SK-N-SH treated with all-trans-retinoic acid at 6 μM for 48 hours (cell line): ENCODE results near the gene PTPRG.

ENCODE experiments used
- RARB ChIP-seq: fragments of 250-450 bp; sonication (Bioruptor Pico); IDR thresholded peaks from 2 replicates; pipeline ENCODE4 v1.8.0; 2021; ENCODE audit warnings: mild to moderate bottlenecking, moderate library complexity
- SNAI2 ChIP-seq: fragments of 250-450 bp; sonication (Bioruptor Pico); IDR thresholded peaks from 2 replicates; pipeline ENCODE4 v1.5.0; 2020; ENCODE audit warnings: mild to moderate bottlenecking, moderate library complexity
- ZC3H10 ChIP-seq: fragments of 250-450 bp; sonication (Bioruptor Pico); IDR thresholded peaks from 2 replicates; pipeline ENCODE4 v1.5.1; 2021; ENCODE audit warnings: mild to moderate bottlenecking, moderate library complexity
- ZFP3 ChIP-seq: fragments of 250-450 bp; sonication (Bioruptor Pico); IDR thresholded peaks from 2 replicates; pipeline ENCODE4 v1.5.0; 2020; ENCODE audit warnings: mild to moderate bottlenecking, moderate library complexity
- ZFP30 ChIP-seq: fragments of 450-650 bp; formaldehyde crosslinking; IDR thresholded peaks from 2 replicates; pipeline ENCODE4 v1.5.0; 2022; ENCODE audit warnings: mild to moderate bottlenecking, moderate library complexity
- ZNF565 ChIP-seq: fragments of 450-650 bp; formaldehyde crosslinking; conservative IDR thresholded peaks from 2 replicates; pipeline ENCODE4 v1.5.0; 2020; ENCODE audit warnings: low read depth, mild to moderate bottlenecking, moderate library complexity
- ZNF70 ChIP-seq: fragments of 450-650 bp; formaldehyde crosslinking; IDR thresholded peaks from 2 replicates; pipeline ENCODE4 v1.5.0; 2020; ENCODE audit warnings: mild to moderate bottlenecking, moderate library complexity
- TF ChIP-seq, protein P1 (sequence below): fragments of 250-450 bp; sonication (Bioruptor Pico); IDR thresholded peaks from 2 replicates; pipeline ENCODE4 v1.8.0; 2020; ENCODE audit warnings: mild to moderate bottlenecking, moderate library complexity, borderline replicate concordance
- TF ChIP-seq, protein P2 (sequence below): fragments of 250-450 bp; sonication (Bioruptor Pico); IDR thresholded peaks from 2 replicates; pipeline ENCODE4 v1.5.1; 2020; ENCODE audit warnings: low read depth, mild to moderate bottlenecking, moderate library complexity

DNA sequence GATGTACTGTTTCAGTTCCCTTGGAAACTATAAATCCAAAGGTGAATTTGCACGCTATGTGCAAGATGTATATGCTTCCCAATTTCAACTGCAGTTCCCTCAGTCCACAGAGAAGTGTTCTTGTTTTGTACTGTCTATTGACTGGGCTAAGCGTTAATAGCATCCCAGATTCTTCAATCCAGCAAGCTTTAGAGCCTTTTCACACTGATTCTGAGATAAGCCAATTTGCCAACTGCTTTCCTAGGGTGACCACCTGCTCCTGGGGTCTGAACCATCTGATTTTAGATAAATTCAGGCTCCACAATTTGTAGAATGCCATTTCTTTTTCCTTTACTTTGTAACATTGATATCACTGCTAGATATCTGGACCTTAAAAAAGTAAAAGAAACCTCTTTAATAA, 340.1 kb downstream of the PTPRG start:
- TF ChIP-seq ZFP30 (no peak), ZNF70 (no peak), ZNF565 (CRISPR knock-in tag) (no peak), ZFP3 (CRISPR knock-in tag) (no peak), RARB (CRISPR knock-in tag) (no peak), SNAI2 (CRISPR knock-in tag) (no peak), ZC3H10 (CRISPR knock-in tag) (no peak)
- TF ChIP-seq, protein P1, sequence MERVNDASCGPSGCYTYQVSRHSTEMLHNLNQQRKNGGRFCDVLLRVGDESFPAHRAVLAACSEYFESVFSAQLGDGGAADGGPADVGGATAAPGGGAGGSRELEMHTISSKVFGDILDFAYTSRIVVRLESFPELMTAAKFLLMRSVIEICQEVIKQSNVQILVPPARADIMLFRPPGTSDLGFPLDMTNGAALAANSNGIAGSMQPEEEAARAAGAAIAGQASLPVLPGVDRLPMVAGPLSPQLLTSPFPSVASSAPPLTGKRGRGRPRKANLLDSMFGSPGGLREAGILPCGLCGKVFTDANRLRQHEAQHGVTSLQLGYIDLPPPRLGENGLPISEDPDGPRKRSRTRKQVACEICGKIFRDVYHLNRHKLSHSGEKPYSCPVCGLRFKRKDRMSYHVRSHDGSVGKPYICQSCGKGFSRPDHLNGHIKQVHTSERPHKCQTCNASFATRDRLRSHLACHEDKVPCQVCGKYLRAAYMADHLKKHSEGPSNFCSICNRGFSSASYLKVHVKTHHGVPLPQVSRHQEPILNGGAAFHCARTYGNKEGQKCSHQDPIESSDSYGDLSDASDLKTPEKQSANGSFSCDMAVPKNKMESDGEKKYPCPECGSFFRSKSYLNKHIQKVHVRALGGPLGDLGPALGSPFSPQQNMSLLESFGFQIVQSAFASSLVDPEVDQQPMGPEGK: no peak
- TF ChIP-seq, protein P2, sequence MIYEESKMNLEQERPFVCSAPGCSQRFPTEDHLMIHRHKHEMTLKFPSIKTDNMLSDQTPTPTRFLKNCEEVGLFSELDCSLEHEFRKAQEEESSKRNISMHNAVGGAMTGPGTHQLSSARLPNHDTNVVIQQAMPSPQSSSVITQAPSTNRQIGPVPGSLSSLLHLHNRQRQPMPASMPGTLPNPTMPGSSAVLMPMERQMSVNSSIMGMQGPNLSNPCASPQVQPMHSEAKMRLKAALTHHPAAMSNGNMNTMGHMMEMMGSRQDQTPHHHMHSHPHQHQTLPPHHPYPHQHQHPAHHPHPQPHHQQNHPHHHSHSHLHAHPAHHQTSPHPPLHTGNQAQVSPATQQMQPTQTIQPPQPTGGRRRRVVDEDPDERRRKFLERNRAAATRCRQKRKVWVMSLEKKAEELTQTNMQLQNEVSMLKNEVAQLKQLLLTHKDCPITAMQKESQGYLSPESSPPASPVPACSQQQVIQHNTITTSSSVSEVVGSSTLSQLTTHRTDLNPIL (CRISPR knock-in tag): no peak
